ENCODE results near the gene SLC39A12. TPM values are rescaled to one million over a fixed set of nuclear protein-coding genes. Genes with fewer than 3 reads are reported as not detected.
A peak's percentile ranks its signal among the peaks of the same experiment; 100 is the strongest.

Gene SLC39A12
- polyA plus RNA-seq, 4 donors = 0.01 TPM; not detected in 2

DNA sequence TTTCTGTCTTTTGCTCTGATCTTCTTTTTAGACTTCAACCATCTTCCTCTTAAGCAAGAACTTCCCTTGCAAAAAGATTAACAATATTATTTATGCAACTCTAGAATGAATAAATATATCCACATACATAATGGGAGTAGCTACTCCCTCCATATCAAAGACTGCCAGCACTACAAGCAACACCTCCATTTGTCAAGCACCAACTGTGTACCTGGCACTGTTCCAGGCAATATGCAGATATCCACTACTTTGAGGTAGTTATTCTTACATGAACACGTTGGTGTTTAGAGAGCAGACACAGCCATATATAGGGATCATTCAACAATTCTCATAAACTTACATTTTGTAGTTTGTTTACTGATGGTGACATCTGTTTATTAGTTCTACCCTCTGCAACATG lies 104.9 kb downstream of the SLC39A12 start:
- Histone ChIP-seq H3K4me3 (ENCODE audit: low read depth in 1 of 3, low read length in 3 of 3) (no peak overlapping the region), H3K27me3 (ENCODE audit: control insufficient read depth in 3 of 3, insufficient read depth in 3 of 3, low read length in 3 of 3) (no peaks in the 10 kb centered on the region), H3K9me3 (ENCODE audit: control insufficient read depth in 2 of 2, insufficient read depth in 1 of 2, low read depth in 1 of 2, low read length in 1 of 2) (no peaks in the 10 kb centered on the region), H3K4me1 (ENCODE audit: control insufficient read depth in 3 of 3, insufficient read depth in 2 of 3, low read depth in 1 of 3, low read length in 2 of 3) (no peaks in the 10 kb centered on the region), H3K36me3 (ENCODE audit: control insufficient read depth in 3 of 3, insufficient read depth in 2 of 3, low read depth in 1 of 3, low read length in 3 of 3) (no peaks in the 10 kb centered on the region), H3K27ac (ENCODE audit: low read depth in 1 of 3, low read length in 2 of 3) (no peak overlapping the region)
- DNase-seq (no peak), FAIRE-seq (no peak)
- 34 to 42% (median 39%) methylated on average over 1 of the region's 1 CpG for WGBS, 3 donors

DNA sequence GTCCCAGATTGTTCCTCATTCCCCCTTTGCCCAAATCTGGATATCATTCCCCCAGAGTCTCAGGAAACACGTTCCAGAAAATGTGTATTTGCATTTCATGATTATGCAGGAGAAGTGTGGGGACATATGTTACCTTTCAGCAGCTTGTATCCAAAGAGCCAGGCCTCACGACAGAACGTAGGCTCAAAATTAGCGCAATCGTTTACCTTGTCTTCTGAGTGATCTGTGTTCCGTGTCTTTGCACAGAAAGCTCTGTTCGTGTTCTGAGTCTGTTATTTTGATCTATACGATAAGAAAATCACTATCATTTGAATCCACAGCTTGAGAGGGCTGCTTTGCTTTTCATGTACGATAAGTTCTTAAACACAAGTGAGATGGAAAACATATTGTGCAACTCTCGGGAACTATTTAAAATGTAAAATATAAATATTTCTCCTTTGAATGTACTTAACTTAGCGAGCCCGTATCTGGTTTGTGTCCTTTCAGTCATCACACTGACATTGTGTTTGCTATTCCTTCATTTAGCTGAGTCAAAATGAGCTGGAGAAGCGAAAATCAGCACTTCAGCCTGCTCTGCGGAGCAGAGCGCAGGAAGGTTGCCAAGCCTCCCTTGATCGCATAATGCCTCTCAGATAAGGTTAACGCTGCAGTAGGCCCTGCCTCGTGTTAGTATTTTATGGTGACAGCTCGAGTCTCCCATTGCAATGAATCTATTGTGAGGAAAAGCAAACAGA lies 108.3 kb downstream of the SLC39A12 start:
- no peaks in the 10 kb centered on the region for H3K9me3 ChIP-seq (ENCODE audit: control insufficient read depth in 2 of 2, insufficient read depth in 1 of 2, low read depth in 1 of 2, low read length in 1 of 2)
- no peaks in the 10 kb centered on the region for H3K27me3 ChIP-seq (ENCODE audit: control insufficient read depth in 3 of 3, insufficient read depth in 3 of 3, low read length in 3 of 3)
- FAIRE-seq (no peak), DNase-seq (peak in 1 of 2 donors; percentile 17)
- H3K4me1 ChIP-seq (ENCODE audit: control insufficient read depth in 3 of 3, insufficient read depth in 2 of 3, low read depth in 1 of 3, low read length in 2 of 3) = no peaks in the 10 kb centered on the region
- no peak overlapping the region for H3K4me3 ChIP-seq (ENCODE audit: low read depth in 1 of 3, low read length in 3 of 3)
- H3K27ac ChIP-seq (ENCODE audit: low read depth in 1 of 3, low read length in 2 of 3) = peak overlapping the region in 2 of 3 donors; percentile 8 to 17
- no peaks in the 10 kb centered on the region for H3K36me3 ChIP-seq (ENCODE audit: control insufficient read depth in 3 of 3, insufficient read depth in 2 of 3, low read depth in 1 of 3, low read length in 3 of 3)
- 61 to 82% (median 71%) methylated on average over 19 of the region's 19 CpGs for WGBS, 3 donors

GRCh38 chr10:18066947-18067346 lies 115.2 kb downstream of the SLC39A12 start:
- 86 to 96% (median 87%) methylated on average over 4 of the region's 4 CpGs for WGBS, 3 donors

GRCh38 chr10:18068401-18068800 lies 116.7 kb downstream of the SLC39A12 start:
- 71 to 78% (median 77%) methylated on average over 4 of the region's 4 CpGs for WGBS, 3 donors
- Histone ChIP-seq H3K36me3 (ENCODE audit: control insufficient read depth in 3 of 3, insufficient read depth in 2 of 3, low read depth in 1 of 3, low read length in 3 of 3) (no peaks in the 10 kb centered on the region), H3K27me3 (ENCODE audit: control insufficient read depth in 3 of 3, insufficient read depth in 3 of 3, low read length in 3 of 3) (no peaks in the 10 kb centered on the region), H3K27ac (ENCODE audit: low read depth in 1 of 3, low read length in 2 of 3) (no peak overlapping the region), H3K4me3 (ENCODE audit: low read depth in 1 of 3, low read length in 3 of 3) (no peak overlapping the region), H3K4me1 (ENCODE audit: control insufficient read depth in 3 of 3, insufficient read depth in 2 of 3, low read depth in 1 of 3, low read length in 2 of 3) (no peaks in the 10 kb centered on the region), H3K9me3 (ENCODE audit: control insufficient read depth in 2 of 2, insufficient read depth in 1 of 2, low read depth in 1 of 2, low read length in 1 of 2) (peaks cover 0 to 8% of the 10 kb centered on the region in 2 donors)
- FAIRE-seq (no peak), DNase-seq (no peak)

More at GRCh38 chr10:18066947-18067346, 115.2 kb downstream of the SLC39A12 start:
- DNase-seq = no peak
- Histone ChIP-seq H3K4me1 (ENCODE audit: control insufficient read depth in 3 of 3, insufficient read depth in 2 of 3, low read depth in 1 of 3, low read length in 2 of 3) (no peaks in the 10 kb centered on the region), H3K27me3 (ENCODE audit: control insufficient read depth in 3 of 3, insufficient read depth in 3 of 3, low read length in 3 of 3) (no peaks in the 10 kb centered on the region), H3K27ac (ENCODE audit: low read depth in 1 of 3, low read length in 2 of 3) (no peak overlapping the region), H3K9me3 (ENCODE audit: control insufficient read depth in 2 of 2, insufficient read depth in 1 of 2, low read depth in 1 of 2, low read length in 1 of 2) (peaks cover 0 to 8% of the 10 kb centered on the region in 2 donors), H3K4me3 (ENCODE audit: low read depth in 1 of 3, low read length in 3 of 3) (no peak overlapping the region), H3K36me3 (ENCODE audit: control insufficient read depth in 3 of 3, insufficient read depth in 2 of 3, low read depth in 1 of 3, low read length in 3 of 3) (no peaks in the 10 kb centered on the region)
- no peak for FAIRE-seq

- Histone ChIP-seq H3K4me3 (ENCODE audit: low read depth in 1 of 3, low read length in 3 of 3) (no peak overlapping the region), H3K27me3 (ENCODE audit: control insufficient read depth in 3 of 3, insufficient read depth in 3 of 3, low read length in 3 of 3) (no peaks in the 10 kb centered on the region), H3K9me3 (ENCODE audit: control insufficient read depth in 2 of 2, insufficient read depth in 1 of 2, low read depth in 1 of 2, low read length in 1 of 2) (peaks cover 0 to 8% of the 10 kb centered on the region in 2 donors), H3K36me3 (ENCODE audit: control insufficient read depth in 3 of 3, insufficient read depth in 2 of 3, low read depth in 1 of 3, low read length in 3 of 3) (no peaks in the 10 kb centered on the region), H3K4me1 (ENCODE audit: control insufficient read depth in 3 of 3, insufficient read depth in 2 of 3, low read depth in 1 of 3, low read length in 2 of 3) (no peaks in the 10 kb centered on the region), H3K27ac (ENCODE audit: low read depth in 1 of 3, low read length in 2 of 3) (no peak overlapping the region)
- DNase-seq (no peak), FAIRE-seq (no peak)
- 46 to 65% (median 48%) methylated on average over 2 of the region's 2 CpGs for WGBS, 3 donors
Observed at GRCh38 chr10:18071591-18071990, 119.9 kb downstream of the SLC39A12 start.

DNA sequence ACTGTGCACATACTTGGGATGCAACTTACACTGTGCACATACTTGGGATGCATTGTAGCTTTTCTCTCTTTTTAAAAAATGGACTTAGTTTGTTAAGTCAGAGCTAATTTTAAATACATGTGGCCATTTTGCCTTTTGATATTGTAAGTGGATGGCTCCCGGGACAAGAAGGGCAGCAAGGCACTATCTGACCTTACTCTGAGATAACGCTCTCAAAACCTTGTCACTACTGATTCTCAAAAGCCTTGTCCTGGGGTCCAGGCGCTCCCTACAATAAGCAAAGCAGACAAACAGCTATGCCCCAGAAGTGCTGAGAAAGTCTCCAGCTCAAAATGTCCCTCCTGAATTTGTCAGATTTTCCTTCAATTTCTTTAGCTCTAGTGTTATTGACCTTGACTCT lies 121.6 kb downstream of the SLC39A12 start:
- Histone ChIP-seq H3K27ac (ENCODE audit: low read depth in 1 of 3, low read length in 2 of 3) (no peak overlapping the region), H3K4me1 (ENCODE audit: control insufficient read depth in 3 of 3, insufficient read depth in 2 of 3, low read depth in 1 of 3, low read length in 2 of 3) (no peaks in the 10 kb centered on the region), H3K36me3 (ENCODE audit: control insufficient read depth in 3 of 3, insufficient read depth in 2 of 3, low read depth in 1 of 3, low read length in 3 of 3) (no peaks in the 10 kb centered on the region), H3K27me3 (ENCODE audit: control insufficient read depth in 3 of 3, insufficient read depth in 3 of 3, low read length in 3 of 3) (no peaks in the 10 kb centered on the region), H3K4me3 (ENCODE audit: low read depth in 1 of 3, low read length in 3 of 3) (no peak overlapping the region), H3K9me3 (ENCODE audit: control insufficient read depth in 2 of 2, insufficient read depth in 1 of 2, low read depth in 1 of 2, low read length in 1 of 2) (peaks cover 0 to 8% of the 10 kb centered on the region in 2 donors)
- 93 to 95% (median 93%) methylated on average over 3 of the region's 3 CpGs for WGBS, 3 donors
- FAIRE-seq (no peak), DNase-seq (no peak)

GRCh38 chr10:18075881-18076280 lies 124.2 kb downstream of the SLC39A12 start:
- Histone ChIP-seq H3K27ac (ENCODE audit: low read depth in 1 of 3, low read length in 2 of 3) (no peak overlapping the region), H3K27me3 (ENCODE audit: control insufficient read depth in 3 of 3, insufficient read depth in 3 of 3, low read length in 3 of 3) (no peaks in the 10 kb centered on the region), H3K36me3 (ENCODE audit: control insufficient read depth in 3 of 3, insufficient read depth in 2 of 3, low read depth in 1 of 3, low read length in 3 of 3) (no peaks in the 10 kb centered on the region), H3K4me3 (ENCODE audit: low read depth in 1 of 3, low read length in 3 of 3) (no peak overlapping the region), H3K4me1 (ENCODE audit: control insufficient read depth in 3 of 3, insufficient read depth in 2 of 3, low read depth in 1 of 3, low read length in 2 of 3) (no peaks in the 10 kb centered on the region), H3K9me3 (ENCODE audit: control insufficient read depth in 2 of 2, insufficient read depth in 1 of 2, low read depth in 1 of 2, low read length in 1 of 2) (no peaks in the 10 kb centered on the region)
- DNase-seq (no peak), FAIRE-seq (no peak)
- WGBS, 3 donors = 75 to 76% (median 76%) methylated on average over 3 of the region's 3 CpGs

- FAIRE-seq (no peak), DNase-seq (no peak)
- no peak overlapping the region for H3K4me3 ChIP-seq (ENCODE audit: low read depth in 1 of 3, low read length in 3 of 3)
- no peak overlapping the region for H3K27ac ChIP-seq (ENCODE audit: low read depth in 1 of 3, low read length in 2 of 3)
- H3K4me1 ChIP-seq (ENCODE audit: control insufficient read depth in 3 of 3, insufficient read depth in 2 of 3, low read depth in 1 of 3, low read length in 2 of 3) = no peaks in the 10 kb centered on the region
- H3K36me3 ChIP-seq (ENCODE audit: control insufficient read depth in 3 of 3, insufficient read depth in 2 of 3, low read depth in 1 of 3, low read length in 3 of 3) = no peaks in the 10 kb centered on the region
- peaks cover 0 to 1% (median 0%) of the 10 kb centered on the region in 3 donors for H3K27me3 ChIP-seq (ENCODE audit: control insufficient read depth in 3 of 3, insufficient read depth in 3 of 3, low read length in 3 of 3)
- no peaks in the 10 kb centered on the region for H3K9me3 ChIP-seq (ENCODE audit: control insufficient read depth in 2 of 2, insufficient read depth in 1 of 2, low read depth in 1 of 2, low read length in 1 of 2)
- 70 to 78% (median 74%) methylated on average over 1 of the region's 1 CpG for WGBS, 3 donors
Observed at GRCh38 chr10:18079665-18080295, 128.1 kb downstream of the SLC39A12 start.
